GM12801 (cell line): Measurements from ENCODE around the gene VRK3.

Experiments
- TF ChIP-seq, protein P1 (sequence below): IDR thresholded peaks from one replicate; pipeline ENCODE4 v1.5.1; 2011; ENCODE audit warnings: control low read depth; ENCODE audit not compliant: insufficient read length; ENCODE audit errors: extremely low read depth

Gene VRK3, protein sequence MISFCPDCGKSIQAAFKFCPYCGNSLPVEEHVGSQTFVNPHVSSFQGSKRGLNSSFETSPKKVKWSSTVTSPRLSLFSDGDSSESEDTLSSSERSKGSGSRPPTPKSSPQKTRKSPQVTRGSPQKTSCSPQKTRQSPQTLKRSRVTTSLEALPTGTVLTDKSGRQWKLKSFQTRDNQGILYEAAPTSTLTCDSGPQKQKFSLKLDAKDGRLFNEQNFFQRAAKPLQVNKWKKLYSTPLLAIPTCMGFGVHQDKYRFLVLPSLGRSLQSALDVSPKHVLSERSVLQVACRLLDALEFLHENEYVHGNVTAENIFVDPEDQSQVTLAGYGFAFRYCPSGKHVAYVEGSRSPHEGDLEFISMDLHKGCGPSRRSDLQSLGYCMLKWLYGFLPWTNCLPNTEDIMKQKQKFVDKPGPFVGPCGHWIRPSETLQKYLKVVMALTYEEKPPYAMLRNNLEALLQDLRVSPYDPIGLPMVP

DNA sequence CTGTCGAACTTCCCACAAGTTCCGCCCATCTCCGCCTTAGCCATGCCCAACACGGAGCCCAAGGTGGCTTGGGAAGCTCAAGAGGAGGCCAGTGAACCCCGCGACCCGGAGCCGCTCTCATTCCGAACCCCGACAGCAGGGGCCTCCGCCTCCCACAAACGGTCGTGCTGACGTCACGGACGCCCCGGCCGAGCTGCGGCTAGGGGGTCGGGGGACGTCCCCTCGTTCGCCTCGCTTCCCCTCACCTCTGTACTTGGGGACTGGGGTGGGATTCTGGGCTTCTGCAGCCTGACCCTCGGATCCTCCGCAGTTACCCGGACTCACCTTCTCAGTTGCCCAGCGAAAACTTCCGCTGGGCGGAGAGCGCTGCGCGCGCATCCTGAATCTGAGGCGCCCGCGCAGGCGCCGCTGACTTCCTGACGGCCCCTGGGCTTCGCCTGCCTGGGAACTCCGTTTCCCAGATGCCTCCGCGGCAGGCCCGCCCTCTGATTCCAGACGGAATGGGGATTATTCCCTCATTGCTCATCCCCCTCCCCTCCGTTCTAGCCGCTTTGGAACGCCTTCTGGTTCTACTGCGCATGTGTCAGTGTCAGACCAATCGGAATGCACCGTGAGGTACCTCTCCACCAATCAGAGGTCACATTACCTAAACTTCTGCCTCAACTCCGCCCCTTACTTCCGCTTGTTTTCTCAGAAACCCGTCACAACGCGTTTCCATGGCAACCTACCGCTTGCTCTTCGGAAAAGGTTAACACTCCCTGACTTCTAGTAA lies at the start of gene VRK3:
Gene VRK3 (minus strand): TSS at position 351 of the 772 bp plus-strand sequence. CDS start 9,210 bp downstream, outside the sequence.
- TF ChIP-seq, protein P1, sequence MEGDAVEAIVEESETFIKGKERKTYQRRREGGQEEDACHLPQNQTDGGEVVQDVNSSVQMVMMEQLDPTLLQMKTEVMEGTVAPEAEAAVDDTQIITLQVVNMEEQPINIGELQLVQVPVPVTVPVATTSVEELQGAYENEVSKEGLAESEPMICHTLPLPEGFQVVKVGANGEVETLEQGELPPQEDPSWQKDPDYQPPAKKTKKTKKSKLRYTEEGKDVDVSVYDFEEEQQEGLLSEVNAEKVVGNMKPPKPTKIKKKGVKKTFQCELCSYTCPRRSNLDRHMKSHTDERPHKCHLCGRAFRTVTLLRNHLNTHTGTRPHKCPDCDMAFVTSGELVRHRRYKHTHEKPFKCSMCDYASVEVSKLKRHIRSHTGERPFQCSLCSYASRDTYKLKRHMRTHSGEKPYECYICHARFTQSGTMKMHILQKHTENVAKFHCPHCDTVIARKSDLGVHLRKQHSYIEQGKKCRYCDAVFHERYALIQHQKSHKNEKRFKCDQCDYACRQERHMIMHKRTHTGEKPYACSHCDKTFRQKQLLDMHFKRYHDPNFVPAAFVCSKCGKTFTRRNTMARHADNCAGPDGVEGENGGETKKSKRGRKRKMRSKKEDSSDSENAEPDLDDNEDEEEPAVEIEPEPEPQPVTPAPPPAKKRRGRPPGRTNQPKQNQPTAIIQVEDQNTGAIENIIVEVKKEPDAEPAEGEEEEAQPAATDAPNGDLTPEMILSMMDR: no peak

DNA sequence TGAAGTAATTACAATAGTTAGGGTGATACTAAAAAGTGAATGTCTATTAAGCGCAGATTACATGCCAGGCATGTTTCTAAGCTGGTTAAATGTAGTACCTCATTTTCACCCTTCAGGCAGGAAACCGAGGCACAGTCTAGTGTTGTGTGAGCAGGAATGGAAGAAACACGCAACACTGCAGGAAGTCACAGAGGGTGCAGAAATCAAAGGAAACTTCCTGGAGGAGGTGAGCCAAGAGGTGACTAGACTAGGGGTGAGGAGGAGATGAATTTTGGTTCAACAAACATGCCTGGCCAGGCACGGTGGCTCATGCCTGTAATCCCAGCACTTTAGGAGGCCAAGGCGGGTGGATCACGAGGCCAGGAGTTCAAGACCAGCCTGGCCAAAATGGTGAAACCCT lies 42.4 kb upstream of the VRK3 start:
- TF ChIP-seq, protein P1: no peak

DNA sequence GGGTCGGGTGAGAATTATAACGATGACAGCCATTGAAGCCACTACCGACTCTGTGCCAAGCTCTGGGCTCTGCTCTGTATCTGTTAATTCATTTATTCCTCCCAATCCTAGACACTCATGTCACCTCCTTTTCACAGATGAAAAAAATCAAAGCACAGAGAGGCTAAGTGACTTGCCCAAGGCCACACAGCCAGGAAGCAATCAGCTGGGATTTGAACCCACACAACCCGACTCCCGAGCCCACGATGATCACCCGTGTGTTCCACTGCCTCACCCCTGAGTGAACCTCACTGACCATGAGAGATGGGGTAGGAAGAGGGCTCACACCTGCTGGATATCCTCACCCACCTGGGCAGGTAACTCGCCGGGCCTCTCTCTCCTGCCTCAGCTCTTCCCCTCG lies 40.8 kb upstream of the VRK3 start:
- TF ChIP-seq, protein P1: no peak

DNA sequence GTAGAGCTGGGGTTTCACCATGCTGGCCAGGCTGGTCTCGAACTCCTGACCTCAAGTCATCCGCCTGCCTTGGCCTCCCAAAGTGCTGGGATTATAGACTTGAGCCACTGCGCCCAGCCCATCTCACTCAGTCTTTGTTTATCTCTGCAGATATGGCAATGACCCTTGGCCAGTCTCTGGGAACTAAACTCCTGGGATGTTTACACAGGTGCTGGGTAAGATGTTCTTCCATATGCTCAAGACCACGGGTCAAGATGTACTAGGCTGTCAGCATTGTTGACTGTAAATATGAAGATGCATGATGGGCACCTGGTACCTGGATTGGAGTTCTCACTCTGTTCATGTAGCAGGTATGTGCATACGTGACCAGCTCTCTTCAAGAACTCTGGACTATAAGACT lies 36.5 kb upstream of the VRK3 start:
- TF ChIP-seq, protein P1: no peak

DNA sequence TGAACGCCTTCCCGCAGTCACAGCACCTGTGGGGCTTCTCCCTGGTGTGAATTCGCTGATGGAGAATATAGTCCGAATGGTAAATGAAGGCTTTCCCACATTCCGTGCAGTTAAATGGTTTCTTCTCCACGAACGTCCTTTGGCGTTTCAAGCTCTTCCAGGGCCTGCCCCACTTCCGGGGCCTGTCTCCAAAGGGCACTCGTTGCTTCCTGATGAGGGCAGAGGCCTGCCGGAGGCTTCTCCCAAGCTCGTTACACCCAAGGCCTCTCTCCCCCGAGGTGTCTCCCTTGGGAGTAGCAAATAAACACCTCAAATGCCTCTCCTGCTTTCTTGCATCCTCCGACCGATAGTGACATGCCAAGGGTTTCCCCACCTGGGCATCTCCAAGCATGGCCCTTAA lies 34.9 kb upstream of the VRK3 start:
- TF ChIP-seq, protein P1: no peak

DNA sequence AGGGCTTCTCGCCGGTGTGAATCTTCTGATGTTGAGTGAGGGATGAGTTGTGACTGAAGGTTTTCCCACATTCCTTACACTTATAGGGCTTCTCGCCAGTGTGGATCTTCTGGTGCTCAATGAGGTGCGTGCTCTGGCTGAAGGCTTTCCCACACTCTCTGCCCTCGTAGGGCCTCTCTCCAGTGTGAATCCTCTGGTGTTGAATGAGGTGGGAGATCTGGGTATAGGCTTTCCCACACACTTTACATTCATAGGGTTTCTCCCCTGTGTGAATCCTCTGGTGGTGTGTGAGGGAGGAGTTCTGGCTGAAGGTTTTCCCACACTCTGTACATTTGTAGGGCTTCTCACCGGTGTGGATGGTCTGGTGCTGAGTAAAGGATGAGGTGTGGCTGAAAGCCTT lies 33.9 kb upstream of the VRK3 start:
- TF ChIP-seq, protein P1: no peak

DNA sequence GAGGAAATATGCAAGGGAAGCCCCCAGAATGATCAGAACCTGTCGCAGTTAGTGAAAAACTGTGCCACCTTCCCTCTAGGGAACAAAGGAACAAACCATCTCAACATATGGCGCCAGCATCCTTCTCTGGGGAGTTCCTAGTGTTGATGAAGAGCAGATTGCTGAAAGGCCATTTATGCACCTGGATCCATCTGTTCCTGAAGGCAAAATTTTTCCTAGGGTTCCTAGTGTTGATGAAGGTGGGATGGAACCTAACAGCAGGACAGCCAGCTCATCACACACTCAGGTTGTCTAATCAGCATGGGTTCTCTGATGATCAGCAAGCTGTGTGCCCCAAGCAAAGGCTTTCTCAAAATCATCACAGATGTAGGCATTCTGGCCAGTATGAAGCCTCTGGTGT lies 33.3 kb upstream of the VRK3 start:
- TF ChIP-seq, protein P1: no peak
